NCI-H82 (cell line): ENCODE data around the gene ZNF135.

Source experiments
- DNase-seq: peaks from one replicate; lab custom pipeline; 2025; lab: John Stamatoyannopoulos, UW

Gene ZNF135

DNA sequence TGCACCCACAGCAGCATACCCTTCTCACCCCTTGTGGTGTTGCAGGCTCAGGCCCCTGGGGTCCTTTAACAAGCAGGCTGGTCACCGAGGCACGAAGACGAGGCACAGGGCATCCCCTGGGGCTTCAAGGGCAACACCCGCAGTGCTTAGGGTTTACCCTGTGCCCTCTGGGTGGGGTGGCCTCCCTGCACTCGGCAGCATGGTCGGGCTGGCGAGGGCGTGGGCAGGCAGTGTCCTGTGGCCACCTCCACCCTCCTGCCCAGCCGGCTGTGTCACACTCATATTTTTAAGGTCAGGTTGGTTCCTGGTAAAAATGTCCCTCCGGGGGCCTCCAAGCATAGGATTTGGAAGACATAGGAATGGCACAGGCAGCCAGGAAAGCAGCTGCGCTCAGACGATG, 11.4 kb upstream of the ZNF135 start:
- DNase-seq, result no peak

GRCh38 chr19:58052256-58052655, 6.8 kb upstream of the ZNF135 start:
- DNase-seq, result no peak

DNA sequence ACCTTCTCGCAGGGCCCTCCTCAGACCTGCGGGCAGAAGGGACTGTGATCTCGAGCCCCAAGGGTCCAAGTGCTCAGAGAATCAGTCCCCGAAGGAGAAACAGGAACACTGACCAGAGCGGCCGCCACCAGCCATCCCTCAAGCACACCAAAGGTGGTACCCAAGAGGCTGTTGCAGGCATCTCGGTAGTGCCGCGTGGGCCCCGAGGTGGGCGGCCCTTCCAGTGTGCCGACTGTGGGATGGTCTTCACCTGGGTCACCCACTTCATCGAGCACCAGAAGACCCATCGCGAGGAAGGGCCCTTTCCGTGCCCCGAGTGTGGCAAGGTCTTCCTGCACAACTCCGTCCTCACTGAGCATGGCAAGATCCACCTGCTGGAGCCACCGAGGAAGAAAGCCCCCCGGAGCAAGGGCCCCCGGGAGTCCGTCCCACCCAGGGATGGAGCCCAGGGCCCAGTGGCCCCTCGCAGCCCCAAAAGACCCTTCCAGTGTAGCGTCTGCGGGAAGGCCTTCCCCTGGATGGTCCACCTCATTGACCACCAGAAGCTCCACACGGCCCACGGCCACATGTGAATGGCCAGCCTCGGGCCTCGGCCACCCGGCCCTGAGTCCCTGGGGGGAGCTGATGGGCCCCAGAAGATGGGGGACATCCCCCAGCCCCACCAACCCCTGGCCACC, 5.5 kb upstream of the ZNF135 start:
- DNase-seq, result no peak

DNA sequence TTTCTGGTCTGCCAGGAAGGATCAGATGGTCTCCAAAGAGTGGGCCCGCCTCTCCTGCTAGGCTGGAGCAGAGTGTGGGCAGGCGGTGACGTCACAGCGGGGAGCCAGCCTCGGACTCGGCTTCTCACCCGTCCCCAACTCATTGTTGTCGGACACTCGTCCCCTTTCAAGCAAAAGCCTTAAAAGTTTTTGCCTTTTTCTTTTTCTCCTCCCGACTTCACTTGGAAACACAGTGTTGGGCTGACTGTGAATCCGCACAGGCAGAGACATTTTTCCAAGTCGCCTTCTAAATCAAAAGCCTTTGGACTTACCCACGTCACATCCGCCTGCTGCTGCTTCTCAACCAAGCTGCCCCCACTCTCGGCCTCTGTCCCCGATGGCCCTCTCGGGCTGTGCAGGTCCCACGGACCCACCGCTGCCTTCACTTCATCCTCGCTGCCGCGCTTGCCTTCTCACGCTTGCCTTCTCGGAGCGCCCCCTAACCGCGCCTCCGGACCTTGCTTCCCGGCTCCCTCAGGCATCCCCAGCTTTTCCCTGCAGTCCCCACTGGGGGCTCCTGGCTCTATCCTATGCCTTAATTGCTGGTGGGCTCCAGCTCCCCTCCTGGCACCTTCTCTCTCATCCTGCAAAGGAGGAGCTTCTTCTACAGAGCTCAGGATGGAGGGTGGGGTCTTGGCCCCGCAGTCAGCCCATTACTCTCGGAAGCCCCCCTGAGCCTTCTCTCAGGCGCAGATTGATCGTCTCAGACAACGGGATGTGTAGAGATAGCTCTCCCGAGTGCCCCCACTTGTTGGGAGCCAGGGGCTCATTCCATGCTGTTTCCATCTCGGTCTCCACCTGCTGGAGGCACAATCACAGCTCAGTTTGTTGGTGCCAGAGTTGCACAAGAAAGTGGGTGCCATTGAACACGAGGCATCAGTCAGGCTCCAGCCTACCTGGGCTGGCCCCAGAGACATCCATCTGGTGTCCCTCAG, 3.9 kb upstream of the ZNF135 start:
- peak; percentile 42 for DNase-seq

DNA sequence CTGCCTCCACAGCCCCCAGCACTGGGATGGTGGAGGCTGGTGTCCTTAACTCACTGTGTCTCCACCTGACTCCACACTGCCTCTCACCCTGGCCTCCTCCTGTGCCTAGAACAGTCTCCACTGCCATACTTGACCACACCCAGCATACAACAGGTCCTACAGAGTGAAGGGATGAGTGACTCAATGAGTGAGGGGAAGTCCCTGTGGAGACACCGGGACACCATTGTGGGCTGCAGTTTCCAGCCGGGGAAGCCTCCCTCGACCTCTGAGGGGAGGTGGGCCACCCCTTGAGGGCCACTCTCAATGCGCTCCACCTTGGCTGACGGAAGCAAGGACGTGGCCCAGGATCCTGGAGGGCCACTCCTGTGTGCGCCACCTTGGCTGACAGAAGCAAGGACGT, 2.8 kb upstream of the ZNF135 start:
- DNase-seq, result no peak

DNA sequence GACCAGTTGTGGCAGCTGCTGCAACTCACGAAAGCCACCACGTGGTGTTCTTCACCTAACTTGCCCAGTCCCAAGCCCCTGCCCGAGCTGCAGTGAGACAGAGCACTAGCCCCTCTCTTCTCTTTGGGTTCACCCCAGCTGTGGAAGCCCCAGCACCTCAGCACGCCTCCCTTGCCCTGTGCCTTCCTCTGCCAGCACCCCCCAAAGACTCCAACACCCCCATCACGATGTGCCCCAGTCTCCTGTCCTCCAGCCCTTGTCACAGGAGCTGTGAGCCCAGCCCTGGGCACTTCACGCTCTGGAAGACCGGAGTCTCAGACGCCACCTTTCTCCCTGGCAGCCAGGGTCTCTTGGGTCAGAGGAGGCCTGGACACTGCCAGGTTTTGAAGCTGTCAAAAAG, 2.2 kb upstream of the ZNF135 start:
- DNase-seq, result no peak

- DNase-seq, result no peak
These were observed 615 bp upstream of the ZNF135 start for GRCh38 chr19:58058467-58058866.

- DNase-seq, result no peak
These were observed 593 bp downstream of the ZNF135 start for GRCh38 chr19:58059671-58060078.

DNA sequence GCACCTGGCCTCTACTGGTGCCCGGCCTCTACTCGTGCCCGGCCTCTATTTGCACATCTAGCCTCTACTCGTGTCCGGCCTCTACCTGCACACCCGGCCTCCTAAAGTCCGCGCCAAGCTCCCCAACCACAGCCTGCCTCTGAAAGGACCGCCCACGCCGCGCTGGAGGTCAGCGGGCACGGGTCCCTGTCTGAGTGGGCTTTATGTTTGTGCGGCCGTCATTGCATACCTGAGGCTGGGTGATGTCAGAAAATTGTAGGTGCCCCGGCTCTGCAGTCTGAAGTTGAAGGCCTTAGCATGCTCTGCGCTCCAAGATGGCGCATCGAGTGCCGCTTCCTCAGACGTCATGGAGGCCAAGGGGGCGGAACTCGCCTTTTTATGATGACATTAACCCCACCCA, 1.1 kb downstream of the ZNF135 start:
- no peak for DNase-seq

- no peak for DNase-seq
These were observed 4.6 kb downstream of the ZNF135 start for GRCh38 chr19:58063712-58064111.

- no peak for DNase-seq
These were observed 8.3 kb downstream of the ZNF135 start for GRCh38 chr19:58067240-58067912.

- no peak for DNase-seq
These were observed 20.7 kb downstream of the ZNF135 start for GRCh38 chr19:58079792-58080191.

GRCh38 chr19:58083021-58083420, 23.9 kb downstream of the ZNF135 start:
- DNase-seq, result no peak

DNA sequence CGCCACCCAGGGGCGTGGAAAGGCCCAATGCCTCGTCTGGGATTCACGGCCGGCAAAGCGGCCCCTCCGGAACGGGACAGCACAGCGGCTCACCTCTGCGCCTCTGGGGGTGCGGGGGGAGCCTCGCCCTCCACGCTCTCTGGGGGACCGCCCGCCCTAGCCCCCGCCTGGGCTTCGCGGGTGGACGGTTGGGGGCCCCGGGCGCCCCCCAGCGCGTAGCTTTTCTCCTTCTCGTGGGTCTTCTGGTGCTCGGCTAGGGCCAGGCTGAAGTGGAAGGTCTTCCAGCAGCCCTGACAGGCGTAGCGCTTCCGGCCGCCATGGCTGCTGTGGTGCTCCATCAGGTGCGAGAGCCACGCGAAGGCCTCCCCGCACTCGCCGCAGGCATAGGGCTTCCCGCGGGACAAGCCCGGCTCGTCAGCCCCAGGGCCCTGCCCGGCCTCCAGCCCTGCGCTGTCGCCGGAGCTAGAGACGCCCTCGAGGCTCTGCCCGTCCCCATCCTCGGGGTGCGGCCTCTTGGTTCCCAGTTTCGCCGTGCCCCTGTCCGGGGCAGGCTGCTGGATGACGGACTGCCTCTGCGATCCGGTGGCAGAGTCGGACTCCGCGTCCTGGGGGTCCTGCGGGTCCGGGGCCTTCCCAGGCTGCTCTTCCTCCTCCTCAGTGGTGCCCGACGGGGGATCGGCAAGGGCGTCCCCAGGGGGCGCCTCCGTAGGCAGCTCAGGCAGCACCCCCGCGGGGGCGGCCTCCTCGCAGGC, 25.7 kb downstream of the ZNF135 start:
- no peak for DNase-seq

DNA sequence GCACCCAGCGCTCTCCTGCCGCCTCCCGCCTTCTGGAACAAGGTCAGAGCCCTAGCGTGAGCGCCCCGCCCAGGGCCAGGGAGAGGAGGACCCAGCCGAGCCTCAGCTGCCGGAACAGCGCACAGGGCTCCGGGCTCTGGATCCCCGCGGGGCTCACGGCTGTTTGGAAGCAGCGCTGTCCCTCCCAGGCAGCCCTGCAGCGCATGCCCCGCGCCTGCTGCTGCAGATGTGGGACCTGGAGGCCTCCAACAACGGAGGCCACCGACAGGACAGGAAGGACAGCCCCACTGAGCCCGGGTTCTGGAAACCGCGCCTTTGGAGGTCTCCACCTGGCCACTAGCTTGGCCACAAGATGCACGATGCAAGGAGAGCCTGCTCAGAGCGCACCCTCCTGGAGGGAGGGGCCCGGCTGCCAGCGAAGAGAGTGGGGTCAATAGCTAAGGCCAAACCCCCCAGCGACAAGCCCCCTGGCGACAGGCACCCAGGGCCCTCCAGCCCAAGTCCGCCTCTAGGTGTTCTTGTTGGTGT, 26.3 kb downstream of the ZNF135 start:
- no peak for DNase-seq

DNA sequence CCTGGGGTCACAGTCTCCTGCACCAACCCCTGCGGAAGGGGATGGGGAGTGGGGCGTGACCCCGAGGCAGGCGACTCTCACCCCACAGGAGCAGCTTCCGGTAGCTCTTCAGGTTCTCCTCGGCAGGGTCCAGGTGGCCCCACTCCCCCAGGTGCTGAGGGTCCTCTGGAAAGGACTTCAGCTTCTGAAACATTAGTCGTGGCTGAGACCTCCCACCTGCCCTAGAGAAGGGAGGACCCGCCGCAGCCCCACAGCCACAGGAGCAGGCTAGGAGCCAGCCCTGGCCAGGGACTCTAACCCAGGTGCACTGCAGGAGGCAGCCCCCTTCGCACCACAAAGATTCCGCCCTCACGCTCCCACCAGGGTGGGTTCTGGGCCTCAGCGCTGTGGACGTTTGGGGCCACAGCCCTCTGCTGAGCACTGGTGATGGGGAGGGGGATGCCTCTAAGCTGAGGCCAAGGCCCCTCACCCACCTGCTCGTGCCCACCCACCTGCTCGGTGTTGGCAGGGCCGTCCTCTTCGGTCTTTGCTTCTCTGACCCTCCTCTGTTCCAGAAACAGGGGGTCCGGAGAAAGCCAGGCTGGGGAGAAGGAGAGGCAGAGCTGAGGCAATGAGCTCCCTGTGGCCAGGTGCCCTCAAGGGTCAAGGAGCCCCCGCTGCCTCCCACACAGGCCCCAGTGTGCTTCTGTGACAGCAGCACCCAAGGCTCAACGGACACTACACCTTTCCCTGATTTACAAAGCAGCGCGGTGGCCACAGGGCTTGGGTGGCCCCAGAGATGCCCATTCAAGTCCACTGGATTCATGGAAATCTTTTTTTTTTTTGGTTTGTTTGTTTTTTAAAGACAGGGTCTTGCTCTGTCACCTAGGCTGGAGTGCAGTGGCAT, 28.0 kb downstream of the ZNF135 start:
- DNase-seq, result no peak

DNA sequence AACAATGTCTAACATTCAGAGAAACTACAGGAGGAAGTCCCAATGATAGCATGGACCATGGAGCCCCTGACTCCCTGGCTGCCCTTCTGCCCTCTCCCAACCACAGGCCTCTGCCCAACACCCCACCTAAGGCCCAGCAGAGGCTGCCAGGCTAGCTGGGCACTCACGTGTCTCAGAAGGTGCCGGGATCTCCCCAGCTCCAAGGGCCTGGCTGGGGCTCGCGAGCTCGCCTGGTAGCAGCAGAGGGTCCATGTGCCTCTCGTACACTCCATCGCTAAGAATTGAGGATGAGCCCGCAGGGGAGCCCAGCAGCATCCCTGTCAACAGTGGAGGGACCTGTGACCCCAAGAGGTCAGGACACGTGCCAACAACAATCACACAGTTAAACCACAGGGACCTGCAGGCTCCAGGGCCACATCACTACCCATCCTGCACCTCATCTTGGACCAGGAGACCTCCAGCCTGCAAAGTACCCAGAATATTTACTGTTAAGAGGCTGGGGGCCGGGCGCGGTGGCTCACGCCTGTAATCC, 29.5 kb downstream of the ZNF135 start:
- no peak for DNase-seq

DNA sequence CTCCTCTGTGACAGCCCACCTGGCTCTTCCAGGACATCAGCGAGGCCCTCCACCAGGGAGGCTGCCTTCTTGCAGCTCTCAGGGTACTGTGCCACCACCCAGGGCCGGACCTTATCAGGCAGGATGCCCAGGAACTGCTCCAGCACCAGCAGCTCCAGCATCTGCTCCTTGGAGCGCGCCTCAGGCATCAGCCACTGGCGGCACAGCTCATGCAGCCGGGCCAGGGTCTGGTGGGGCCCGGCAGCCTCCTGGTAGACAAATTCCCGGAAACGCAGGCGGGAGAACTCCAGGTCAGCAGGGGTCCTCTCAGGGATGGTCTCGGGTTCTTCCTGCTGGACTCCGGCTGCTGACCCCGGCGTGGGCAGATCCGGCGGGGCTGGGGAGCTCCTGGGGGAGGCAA, 30.8 kb downstream of the ZNF135 start:
- no peak for DNase-seq

DNA sequence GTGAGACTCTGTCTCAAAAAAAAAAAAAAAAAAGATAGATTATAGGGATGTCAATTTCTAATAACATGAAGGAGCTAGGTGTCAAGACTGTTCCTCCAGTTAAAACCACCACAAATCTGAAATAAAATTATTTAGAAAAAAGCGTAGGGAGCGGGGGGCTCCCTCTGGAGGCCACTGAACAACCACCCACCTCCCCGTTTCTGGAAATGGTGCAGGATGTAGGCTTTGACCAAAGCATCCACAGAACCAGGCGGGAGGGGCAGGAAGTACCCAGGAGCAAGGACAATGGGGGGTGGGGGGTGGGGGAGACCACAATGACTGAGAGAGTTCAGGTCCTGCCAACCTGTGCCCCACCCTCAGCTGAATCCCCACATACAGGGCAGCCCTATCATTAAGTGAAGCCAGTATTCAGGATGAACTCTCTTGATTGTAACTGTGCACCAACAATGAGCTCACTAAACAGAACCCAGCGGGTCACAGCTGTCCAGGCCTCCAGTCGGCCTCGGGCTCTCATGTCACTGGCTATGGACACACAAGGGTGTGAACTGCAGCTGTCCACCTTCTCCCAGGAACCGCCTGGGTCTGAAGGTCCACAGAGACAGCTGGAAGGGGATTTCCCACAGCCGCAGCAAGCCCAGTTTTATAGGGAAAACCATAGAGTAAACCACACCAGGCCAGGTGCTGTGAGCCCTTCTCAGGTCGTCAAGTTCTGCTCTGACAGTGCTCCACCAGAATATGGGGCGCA, 32.3 kb downstream of the ZNF135 start:
- no peak for DNase-seq

GRCh38 chr19:58093071-58093470, 34.0 kb downstream of the ZNF135 start:
- no peak for DNase-seq
